HUES6 (cell line): ENCODE measurements around the gene ASMTL.
"Not testable (repeated sequence)": the region's sequence is repeated elsewhere in the genome, so short reads cannot be mapped to it uniquely, and the experiment has no call there.

Experiments used
- H3K27ac ChIP-seq: 2 replicates; pipeline ENCODE4 v1.7.0; 2013; ENCODE audit warnings: low read depth, mild to moderate bottlenecking, low read length, inconsistent platforms
- H3K27me3 ChIP-seq: 2 replicates; pipeline ENCODE4 v1.6.1; 2013; ENCODE audit warnings: low read length; ENCODE audit not compliant: control insufficient read depth, insufficient read depth
- H3K36me3 ChIP-seq: 2 replicates; pipeline ENCODE4 v1.6.1; 2013; ENCODE audit warnings: low read length; ENCODE audit not compliant: control insufficient read depth, insufficient read depth
- H3K4me1 ChIP-seq: 2 replicates; pipeline ENCODE4 v1.6.1; 2013; ENCODE audit warnings: low read length; ENCODE audit not compliant: control insufficient read depth, insufficient read depth
- H3K4me3 ChIP-seq: 2 replicates; pipeline ENCODE4 v1.5.1; 2013; ENCODE audit warnings: low read depth, low read length
- H3K9ac ChIP-seq: one replicate; pipeline ENCODE4 v1.6.1; 2013; ENCODE audit warnings: mild to moderate bottlenecking, low read length
- H3K9me3 ChIP-seq: 2 replicates; pipeline ENCODE4 v1.6.1; 2013; ENCODE audit warnings: low read depth, low read length; ENCODE audit not compliant: control insufficient read depth, insufficient read depth

The ASMTL gene

DNA sequence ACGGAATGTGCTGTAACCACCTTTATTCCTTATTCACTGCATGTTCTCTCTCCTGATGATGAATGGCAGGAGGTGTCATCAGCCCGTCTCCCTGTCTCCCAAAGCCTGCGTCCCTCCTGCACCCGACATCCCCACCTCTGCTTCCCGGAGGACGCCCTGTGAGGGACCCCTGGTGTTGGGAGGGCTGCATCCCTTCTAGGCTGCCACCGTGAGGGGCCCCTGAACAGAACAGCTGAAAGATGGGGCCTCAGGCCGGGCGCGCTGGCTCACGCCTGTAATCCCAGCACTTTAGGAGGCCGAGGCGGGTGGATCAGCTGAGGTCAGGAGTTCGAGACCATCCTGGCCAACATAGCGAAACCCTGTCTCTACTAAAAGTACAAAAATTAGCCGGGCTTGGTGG lies 26.4 kb downstream of the ASMTL start:
- H3K27ac ChIP-seq, H3K27me3 ChIP-seq, H3K4me1 ChIP-seq, H3K4me3 ChIP-seq, H3K9ac ChIP-seq: not testable (repeated sequence)
- Histone ChIP-seq H3K36me3 (peaks cover 67% of the 10 kb centered on the region), H3K9me3 (peaks cover 24% of the 10 kb centered on the region)

GRCh38 chrX:1425381-1425780 lies 27.3 kb downstream of the ASMTL start:
- no peak overlapping the region for H3K27ac ChIP-seq
- H3K9ac ChIP-seq = no peak overlapping the region
- H3K4me1 ChIP-seq = no peaks in the 10 kb centered on the region
- H3K36me3 ChIP-seq = peaks cover 74% of the 10 kb centered on the region
- peaks cover 24% of the 10 kb centered on the region for H3K9me3 ChIP-seq
- H3K4me3 ChIP-seq = no peak overlapping the region
- no peaks in the 10 kb centered on the region for H3K27me3 ChIP-seq

DNA sequence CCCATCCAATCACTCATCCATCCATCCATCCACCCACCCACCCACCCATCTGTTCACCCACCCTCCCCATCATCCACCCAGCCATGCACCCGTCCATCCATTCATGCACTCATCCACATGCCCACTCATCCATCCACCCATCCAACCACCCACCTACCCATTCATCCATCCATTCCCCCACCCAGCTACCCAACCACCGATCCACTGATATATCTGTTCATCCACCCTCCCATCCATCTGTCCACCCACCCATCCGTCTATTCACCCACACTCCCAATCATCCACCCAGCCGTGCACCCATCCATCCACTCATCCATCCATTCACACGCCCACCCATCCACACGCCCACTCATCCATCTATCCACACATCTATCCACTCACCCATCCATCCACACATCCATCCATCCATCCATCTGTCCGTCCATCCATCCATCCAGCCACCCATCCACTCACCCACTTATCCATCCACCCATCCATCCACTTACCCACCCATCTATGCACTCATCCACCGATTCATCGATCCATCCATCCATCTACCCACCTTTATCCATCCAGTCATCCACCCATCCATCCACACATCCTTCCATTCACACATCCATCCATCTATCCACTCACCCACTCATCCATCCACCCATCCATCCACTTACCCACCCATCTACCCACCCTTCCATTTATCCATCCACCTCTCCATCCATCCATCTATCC lies 28.4 kb downstream of the ASMTL start:
- H3K9me3 ChIP-seq = peaks cover 24% of the 10 kb centered on the region
- H3K9ac ChIP-seq = no peak overlapping the region
- H3K27ac ChIP-seq = no peak overlapping the region
- H3K36me3 ChIP-seq = peaks cover 82% of the 10 kb centered on the region
- no peak overlapping the region for H3K4me3 ChIP-seq
- no peaks in the 10 kb centered on the region for H3K4me1 ChIP-seq
- no peaks in the 10 kb centered on the region for H3K27me3 ChIP-seq

GRCh38 chrX:1423215-1423614 lies 29.5 kb downstream of the ASMTL start:
- no peaks in the 10 kb centered on the region for H3K4me1 ChIP-seq
- H3K36me3 ChIP-seq = peaks cover 92% of the 10 kb centered on the region
- no peaks in the 10 kb centered on the region for H3K27me3 ChIP-seq
- H3K4me3 ChIP-seq = no peak overlapping the region
- no peak overlapping the region for H3K9ac ChIP-seq
- H3K27ac ChIP-seq = no peak overlapping the region
- peaks cover 24% of the 10 kb centered on the region for H3K9me3 ChIP-seq

DNA sequence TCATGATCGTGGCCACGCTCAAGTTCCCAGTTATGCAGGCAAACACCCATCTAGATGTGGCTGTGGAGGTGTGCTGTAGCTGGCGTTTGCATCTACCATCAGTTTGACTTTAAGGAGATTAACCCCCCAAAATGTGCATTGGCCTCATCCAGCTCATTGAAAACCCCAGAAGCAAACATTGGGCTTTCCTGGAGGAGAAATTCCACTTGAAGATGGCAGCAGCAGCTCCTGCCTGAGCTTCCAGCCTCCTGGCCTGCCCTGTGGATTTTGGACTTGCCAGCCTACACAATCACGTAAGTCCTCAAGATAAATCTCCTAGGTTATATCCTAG lies 30.6 kb downstream of the ASMTL start:
- H3K4me1 ChIP-seq = no peaks in the 10 kb centered on the region
- H3K4me3 ChIP-seq = no peak overlapping the region
- peaks cover 24% of the 10 kb centered on the region for H3K9me3 ChIP-seq
- no peaks in the 10 kb centered on the region for H3K27me3 ChIP-seq
- peaks cover 94% of the 10 kb centered on the region for H3K36me3 ChIP-seq
- H3K27ac ChIP-seq = no peak overlapping the region
- no peak overlapping the region for H3K9ac ChIP-seq

DNA sequence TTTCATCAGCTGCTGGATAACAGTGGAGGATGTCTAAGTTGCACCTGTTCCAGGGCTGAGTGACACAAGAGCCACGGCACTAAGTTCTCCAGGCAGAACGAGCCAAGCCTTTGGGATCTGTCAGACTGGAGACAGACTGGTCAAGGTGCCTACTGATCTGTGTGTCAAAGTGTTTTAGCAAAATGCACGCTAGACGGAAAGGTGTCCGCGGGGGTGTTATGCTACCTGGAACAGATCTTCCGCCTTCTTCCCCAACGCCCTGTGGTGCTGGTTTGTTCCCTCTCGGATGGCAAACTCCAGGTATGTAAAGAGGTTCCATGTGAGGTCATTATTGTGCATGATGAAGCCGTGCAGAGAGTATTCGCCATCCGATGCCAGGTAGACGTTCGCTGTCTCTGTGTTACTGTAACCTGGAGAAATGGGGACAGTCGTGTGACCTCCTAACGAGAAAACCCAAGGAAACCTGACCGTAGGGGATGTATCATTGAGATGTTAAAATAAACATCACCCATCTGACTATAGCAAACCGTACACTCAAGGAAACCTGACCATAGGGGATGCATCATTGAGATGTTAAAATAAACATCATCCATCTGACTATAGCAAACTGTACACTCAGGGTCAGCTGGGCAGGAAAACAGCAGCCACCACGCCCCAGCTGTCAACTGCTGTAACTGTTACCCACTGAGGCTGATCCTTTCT lies 31.1 kb downstream of the ASMTL start:
- Histone ChIP-seq H3K27ac (no peak overlapping the region), H3K9ac (no peak overlapping the region), H3K4me1 (no peaks in the 10 kb centered on the region), H3K27me3 (no peaks in the 10 kb centered on the region), H3K9me3 (peaks cover 24% of the 10 kb centered on the region), H3K36me3 (peaks cover 95% of the 10 kb centered on the region), H3K4me3 (no peak overlapping the region)

GRCh38 chrX:1420371-1420770 lies 32.3 kb downstream of the ASMTL start:
- Histone ChIP-seq H3K4me1 (no peaks in the 10 kb centered on the region), H3K9me3 (peaks cover 24% of the 10 kb centered on the region), H3K4me3 (no peak overlapping the region), H3K27me3 (no peaks in the 10 kb centered on the region), H3K9ac (no peak overlapping the region), H3K36me3 (peaks cover 96% of the 10 kb centered on the region), H3K27ac (no peak overlapping the region)

GRCh38 chrX:1419545-1420355 lies 33.0 kb downstream of the ASMTL start:
- Histone ChIP-seq H3K27me3 (no peaks in the 10 kb centered on the region), H3K9me3 (peaks cover 24% of the 10 kb centered on the region), H3K4me3 (no peak overlapping the region), H3K4me1 (no peaks in the 10 kb centered on the region), H3K36me3 (peaks cover 93% of the 10 kb centered on the region), H3K9ac (no peak overlapping the region), H3K27ac (no peak overlapping the region)

GRCh38 chrX:1418901-1419544 lies 33.7 kb downstream of the ASMTL start:
- H3K4me3 ChIP-seq = no peak overlapping the region
- no peaks in the 10 kb centered on the region for H3K27me3 ChIP-seq
- peaks cover 24% of the 10 kb centered on the region for H3K9me3 ChIP-seq
- H3K9ac ChIP-seq = no peak overlapping the region
- peaks cover 92% of the 10 kb centered on the region for H3K36me3 ChIP-seq
- H3K4me1 ChIP-seq = no peaks in the 10 kb centered on the region
- no peak overlapping the region for H3K27ac ChIP-seq

DNA sequence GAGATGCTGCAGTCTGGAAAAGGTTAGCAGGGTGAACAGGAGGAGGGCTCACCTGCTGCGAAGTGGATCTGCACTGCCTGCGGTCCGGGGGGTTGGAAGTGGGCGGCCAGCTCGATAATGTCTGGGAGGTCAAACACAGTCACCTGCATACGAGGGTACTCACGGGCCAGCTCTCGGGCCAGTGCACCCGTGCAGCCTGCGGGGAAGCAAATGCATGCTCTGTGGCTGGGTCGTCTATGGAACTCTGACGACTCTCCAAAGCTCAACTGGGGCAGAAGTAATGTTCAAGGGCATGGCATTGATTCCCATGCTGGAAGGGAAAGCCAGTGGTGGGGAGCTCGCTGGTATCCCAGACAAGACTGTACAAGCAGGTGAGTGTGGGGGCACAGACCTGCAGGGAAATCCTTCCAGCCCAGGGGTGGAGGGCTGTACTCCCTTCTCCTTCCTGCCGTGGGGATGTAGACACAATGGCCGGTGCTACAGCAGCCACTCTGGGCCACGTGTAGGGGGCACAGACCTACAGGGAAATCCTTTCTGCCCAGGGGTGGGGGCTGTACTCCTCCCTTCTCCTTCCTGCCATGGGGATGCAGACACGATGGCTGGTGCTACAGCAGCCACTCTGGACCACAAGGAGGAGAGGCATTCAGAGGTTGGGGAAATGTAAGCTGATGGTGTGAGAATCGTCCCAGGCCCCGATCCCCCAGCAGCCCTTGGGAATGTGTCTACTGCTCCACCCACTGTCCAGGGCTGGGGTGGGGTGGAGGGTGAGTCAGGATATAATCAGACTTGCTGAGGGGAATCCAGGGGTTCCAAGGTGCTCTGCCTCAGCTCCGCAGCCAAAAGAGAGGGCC lies 34.6 kb downstream of the ASMTL start:
- H3K4me1 ChIP-seq = no peaks in the 10 kb centered on the region
- no peaks in the 10 kb centered on the region for H3K27me3 ChIP-seq
- peaks cover 16% of the 10 kb centered on the region for H3K9me3 ChIP-seq
- H3K9ac ChIP-seq = no peak overlapping the region
- H3K27ac ChIP-seq = no peak overlapping the region
- no peak overlapping the region for H3K4me3 ChIP-seq
- peaks cover 93% of the 10 kb centered on the region for H3K36me3 ChIP-seq
